Panc1 (cell line): ENCODE measurements around the gene POFUT1. TPM values are rescaled to one million over a fixed set of nuclear protein-coding genes. Genes with fewer than 3 reads are reported as not detected.

ENCODE experiments used
- ATAC-seq: fragments of 200-7000 bp; cut with Tn5 transposase; 2 replicates; pipeline ENCODE4 v1.9.1; 2020; ENCODE audit warnings: mild to moderate bottlenecking, moderate library complexity
- BruUV-seq: library from RNA; stranded (reverse); fragments of 400-500 nt; replicated peaks from 2 replicates; lab custom pipeline; 2021; lab: Mats Ljungman, UMichigan
- CTCF ChIA-PET: fragments of 300-600 bp; sonication (Branson Sonifier 250); formaldehyde crosslinking; loops from one replicate; lab custom pipeline; 2022; ENCODE audit warnings: antibody characterized with exemption; lab: Charles Lee
- POLR2A ChIA-PET: fragments of 300-600 bp; sonication (Branson Sonifier 250); formaldehyde crosslinking; loops from one replicate; lab custom pipeline; 2022; ENCODE audit warnings: antibody characterized with exemption; lab: Charles Lee
- DNase-seq: peaks from one replicate; pipeline ENCODE4 v3.0.0-alpha.2; 2010; ENCODE audit warnings: low read depth, low spot score
- H3K27ac ChIP-seq: 2 replicates; pipeline ENCODE4 v1.5.1; 2011; ENCODE audit warnings: mild to moderate bottlenecking, low read length, inconsistent platforms
- H3K27me3 ChIP-seq: fragments of 200-500 bp; sonication (Bioruptor generic); 2 replicates; pipeline ENCODE4 v1.6.0; 2014; ENCODE audit warnings: low read length, inconsistent platforms; ENCODE audit not compliant: control insufficient read depth, insufficient read depth
- H3K36me3 ChIP-seq: fragments of 200-500 bp; sonication (Bioruptor generic); 2 replicates; pipeline ENCODE4 v1.5.1; 2014; ENCODE audit warnings: inconsistent platforms, mild to moderate bottlenecking, low read length, moderate library complexity; ENCODE audit not compliant: control insufficient read depth, insufficient read depth
- H3K4me1 ChIP-seq: 2 replicates; pipeline ENCODE4 v1.5.1; 2011; ENCODE audit warnings: inconsistent platforms, mild to moderate bottlenecking, low read length, moderate library complexity; ENCODE audit not compliant: control insufficient read depth, insufficient read depth
- H3K4me3 ChIP-seq, 2 experiments: 2 replicates each; pipeline ENCODE4 v1.5.1; 2011 to 2012; ENCODE audit warnings: low read depth in 2 of 2, low read length in 2 of 2, mild to moderate bottlenecking in 2 of 2, inconsistent platforms in 1 of 2, moderate library complexity in 1 of 2
- H3K9me3 ChIP-seq: fragments of 200-500 bp; sonication (Bioruptor generic); 2 replicates; pipeline ENCODE4 v1.5.1; 2014; ENCODE audit warnings: low read depth, mild to moderate bottlenecking, inconsistent platforms, low read length, moderate library complexity; ENCODE audit not compliant: control insufficient read depth, insufficient read depth
- POLR2AphosphoS5 ChIP-seq: IDR thresholded peaks from 2 replicates; pipeline ENCODE4 v1.6.1; 2012; ENCODE audit warnings: mild to moderate bottlenecking, low read depth, low read length, moderate library complexity
- REST ChIP-seq, 2 experiments: IDR thresholded peaks; 2 replicates each; pipeline ENCODE4 v1.6.1; 2011 to 2012; ENCODE audit warnings: low read depth in 2 of 2, control low read depth in 1 of 2, low read length in 1 of 2, mild to moderate bottlenecking in 1 of 2, moderate library complexity in 1 of 2; ENCODE audit not compliant: insufficient read depth in 1 of 2
- SIN3A ChIP-seq: IDR thresholded peaks from 2 replicates; pipeline ENCODE4 v1.6.1; 2012; ENCODE audit warnings: low read depth, mild to moderate bottlenecking, low read length, moderate library complexity, borderline replicate concordance; ENCODE audit not compliant: insufficient read depth
- TCF7L2 ChIP-seq: IDR thresholded peaks from 2 replicates; pipeline ENCODE4 v1.6.1; 2011; ENCODE audit warnings: mild to moderate bottlenecking, low read depth, low read length, inconsistent platforms
- in situ Hi-C: cut with HindIII; loops from 2 replicates; pipeline ENCODE4 v1.10.0; 2016; ENCODE audit warnings: low sequenced_read_pairs, low pct_unique_long_range_greater_than_20kb
- intact Hi-C: fragments of 100-400 bp; cut with micrococcal nuclease; formaldehyde crosslinking; loops from one replicate; pipeline ENCODE4 v1.10.0; 2022; ENCODE audit not compliant: unreplicated experiment
- total RNA-seq: library from RNA; stranded (reverse); gene quantifications from one replicate; pipeline ENCODE4 v1.2.1, GENCODE V29; 2021; ENCODE audit not compliant: unreplicated experiment
- TF ChIP-seq, protein P1 (sequence below): fragments of 450-650 bp; IDR thresholded peaks from 2 replicates; pipeline ENCODE4 v1.5.1; 2017; ENCODE audit warnings: mild to moderate bottlenecking

The POFUT1 gene
- total RNA-seq, 1 experiment from 2014 or later: 138 TPM

GRCh38 chr20:32189691-32190615, 17.7 kb upstream of the POFUT1 start:
- no peaks in the 10 kb centered on the region for H3K27me3 ChIP-seq
- ChIA-PET POLR2A (interaction anchor here (0.5 kb wide), 1 partner anchor 237 kb away, joined by 6 read pairs; no protein-coding TSS in a partner anchor), CTCF (no interaction called here)
- peak; percentile 69 for ATAC-seq
- peak overlapping the region; percentile 58 for H3K27ac ChIP-seq
- peaks cover 9% of the 10 kb centered on the region; the same call in 1 of the 2 replicates for H3K4me1 ChIP-seq
- peaks cover 1% of the 10 kb centered on the region; the same call in 1 of the 2 replicates for H3K36me3 ChIP-seq
- no peak for TF ChIP-seq POLR2AphosphoS5
- TF ChIP-seq, protein P1, sequence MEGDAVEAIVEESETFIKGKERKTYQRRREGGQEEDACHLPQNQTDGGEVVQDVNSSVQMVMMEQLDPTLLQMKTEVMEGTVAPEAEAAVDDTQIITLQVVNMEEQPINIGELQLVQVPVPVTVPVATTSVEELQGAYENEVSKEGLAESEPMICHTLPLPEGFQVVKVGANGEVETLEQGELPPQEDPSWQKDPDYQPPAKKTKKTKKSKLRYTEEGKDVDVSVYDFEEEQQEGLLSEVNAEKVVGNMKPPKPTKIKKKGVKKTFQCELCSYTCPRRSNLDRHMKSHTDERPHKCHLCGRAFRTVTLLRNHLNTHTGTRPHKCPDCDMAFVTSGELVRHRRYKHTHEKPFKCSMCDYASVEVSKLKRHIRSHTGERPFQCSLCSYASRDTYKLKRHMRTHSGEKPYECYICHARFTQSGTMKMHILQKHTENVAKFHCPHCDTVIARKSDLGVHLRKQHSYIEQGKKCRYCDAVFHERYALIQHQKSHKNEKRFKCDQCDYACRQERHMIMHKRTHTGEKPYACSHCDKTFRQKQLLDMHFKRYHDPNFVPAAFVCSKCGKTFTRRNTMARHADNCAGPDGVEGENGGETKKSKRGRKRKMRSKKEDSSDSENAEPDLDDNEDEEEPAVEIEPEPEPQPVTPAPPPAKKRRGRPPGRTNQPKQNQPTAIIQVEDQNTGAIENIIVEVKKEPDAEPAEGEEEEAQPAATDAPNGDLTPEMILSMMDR: no peak
- TF ChIP-seq REST (IDR thresholded peaks at IDR 0.05; ENCODE audit: insufficient read depth in 1 of 2, low read depth in 2 of 2, low read length in 1 of 2): no peak
- TF ChIP-seq SIN3A: no peak
- TF ChIP-seq TCF7L2: no peak
- no peaks in the 10 kb centered on the region for H3K9me3 ChIP-seq
- in situ Hi-C loops: no loop called here
- intact Hi-C loops: loop anchor here (10.0 kb wide), 1 partner anchor 555 kb away; the partner anchor contains the start of gene COX4I2
- H3K4me3 ChIP-seq: peak overlapping the region; percentile 42 to 48
- no TSS peak for BruUV-seq
- DNase-seq: no peak

DNA sequence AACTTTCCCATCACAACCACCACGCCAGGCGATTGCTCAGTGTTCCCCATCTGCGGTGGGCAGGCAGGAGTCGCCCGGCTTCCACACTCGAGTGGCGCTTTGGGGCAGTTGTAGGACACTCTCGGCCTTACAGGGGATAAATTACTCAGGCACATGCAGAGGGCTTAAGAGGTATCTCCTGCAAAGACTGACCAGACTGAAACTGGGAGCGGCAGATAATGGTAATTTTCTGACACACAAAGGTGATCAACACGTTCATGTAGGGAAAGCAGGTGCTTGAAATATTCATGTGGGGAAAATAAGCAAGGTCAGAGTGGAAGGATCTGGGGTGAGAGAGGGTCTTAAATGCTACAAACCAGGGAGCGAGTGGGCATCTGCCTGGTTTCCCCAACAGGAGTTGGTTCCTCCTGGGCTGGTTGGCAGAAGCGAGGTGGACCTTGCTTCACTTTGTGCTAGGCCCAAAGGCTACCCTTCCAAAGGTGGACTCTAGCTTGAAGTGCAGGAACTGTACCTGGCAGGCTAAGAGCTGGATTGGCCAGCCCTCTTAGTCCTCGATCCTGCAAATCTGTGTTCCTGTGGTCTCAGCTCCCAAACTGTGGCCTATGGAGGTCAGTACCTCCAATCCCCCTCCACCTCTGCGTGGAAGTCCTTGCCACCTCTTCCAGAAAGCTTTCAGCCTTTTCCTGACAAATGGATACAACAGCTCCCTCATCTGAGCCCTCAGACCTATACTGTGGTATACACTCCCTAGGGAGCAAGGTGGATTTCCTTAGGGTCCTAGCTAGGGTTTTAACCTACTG, 16.9 kb upstream of the POFUT1 start:
- in situ Hi-C loops: no loop called here
- POLR2A ChIA-PET: no interaction called here

More for the DNA sequence above, 16.9 kb upstream of the POFUT1 start:
- intact Hi-C loops: loop anchor here (10.0 kb wide), 1 partner anchor 556 kb away; the partner anchor contains the start of gene COX4I2
- CTCF ChIA-PET: no interaction called here
- no TSS peak for BruUV-seq
- peak; percentile 63 for ATAC-seq
- Histone ChIP-seq H3K27me3 (no peaks in the 10 kb centered on the region), H3K4me1 (peaks cover 9% of the 10 kb centered on the region; the same call in 1 of the 2 replicates), H3K9me3 (no peaks in the 10 kb centered on the region), H3K36me3 (peaks cover 10% of the 10 kb centered on the region), H3K27ac (peak overlapping the region; percentile 58), H3K4me3 (peak overlapping the region; percentile 42 to 48)
- TF ChIP-seq POLR2AphosphoS5: peak; percentile 73
- no peak for TF ChIP-seq TCF7L2
- no peak for DNase-seq
